GM19025 (cell line): Measurements from ENCODE around the gene GUK1.

ENCODE experiments used
- ATAC-seq: cut with Tn5 transposase; IDR thresholded peaks from one replicate; pipeline ENCODE4 v1.9.1; 2021; ENCODE audit warnings: mild to moderate bottlenecking, low read depth, moderate library complexity; ENCODE audit not compliant: unreplicated experiment

Gene GUK1

GRCh38 chr1:228148935-228149405 is 8.9 kb downstream of the GUK1 start:
- ATAC-seq, result no peak

- no peak for ATAC-seq
Observed at GRCh38 chr1:228149406-228150119, 9.5 kb downstream of the GUK1 start, which contains the start of gene GJC2. Gene GJC2, plus strand, starts transcription at chr1:228149930. Its CDS starts 7,829 bp downstream, at chr1:228157759.

- ATAC-seq, result no peak
Observed at GRCh38 chr1:228150120-228150460, 10.0 kb downstream of the GUK1 start.

GRCh38 chr1:228150461-228151179 is 10.5 kb downstream of the GUK1 start:
- ATAC-seq, result no peak

- no peak for ATAC-seq
Observed at GRCh38 chr1:228151180-228151925, 11.3 kb downstream of the GUK1 start.

GRCh38 chr1:228152097-228152917 is 12.2 kb downstream of the GUK1 start:
- no peak for ATAC-seq

GRCh38 chr1:228152918-228153258 is 12.8 kb downstream of the GUK1 start:
- ATAC-seq, result no peak

GRCh38 chr1:228154021-228154669 is 14.1 kb downstream of the GUK1 start:
- ATAC-seq, result no peak

GRCh38 chr1:228154670-228155571 is 14.8 kb downstream of the GUK1 start:
- ATAC-seq, result no peak

GRCh38 chr1:228155596-228156514 is 15.8 kb downstream of the GUK1 start:
- no peak for ATAC-seq

GRCh38 chr1:228156515-228156881 is 16.4 kb downstream of the GUK1 start:
- ATAC-seq, result no peak

- no peak for ATAC-seq
Observed at GRCh38 chr1:228156941-228157728, 17.1 kb downstream of the GUK1 start.

GRCh38 chr1:228157729-228158126 is 17.6 kb downstream of the GUK1 start:
- no peak for ATAC-seq

- no peak for ATAC-seq
Observed at GRCh38 chr1:228158151-228159007, 18.3 kb downstream of the GUK1 start.

GRCh38 chr1:228159008-228159665 is 19.1 kb downstream of the GUK1 start:
- no peak for ATAC-seq
